GM19455 (cell line): ENCODE data around the gene TAF12.
"Not testable (repeated sequence)": the region's sequence is repeated elsewhere in the genome, so short reads cannot be mapped to it uniquely, and the experiment has no call there.

Experiments
- ATAC-seq: cut with Tn5 transposase; IDR thresholded peaks from one replicate; pipeline ENCODE4 v1.9.1; 2021; ENCODE audit not compliant: unreplicated experiment

The TAF12 gene, protein sequence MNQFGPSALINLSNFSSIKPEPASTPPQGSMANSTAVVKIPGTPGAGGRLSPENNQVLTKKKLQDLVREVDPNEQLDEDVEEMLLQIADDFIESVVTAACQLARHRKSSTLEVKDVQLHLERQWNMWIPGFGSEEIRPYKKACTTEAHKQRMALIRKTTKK

DNA sequence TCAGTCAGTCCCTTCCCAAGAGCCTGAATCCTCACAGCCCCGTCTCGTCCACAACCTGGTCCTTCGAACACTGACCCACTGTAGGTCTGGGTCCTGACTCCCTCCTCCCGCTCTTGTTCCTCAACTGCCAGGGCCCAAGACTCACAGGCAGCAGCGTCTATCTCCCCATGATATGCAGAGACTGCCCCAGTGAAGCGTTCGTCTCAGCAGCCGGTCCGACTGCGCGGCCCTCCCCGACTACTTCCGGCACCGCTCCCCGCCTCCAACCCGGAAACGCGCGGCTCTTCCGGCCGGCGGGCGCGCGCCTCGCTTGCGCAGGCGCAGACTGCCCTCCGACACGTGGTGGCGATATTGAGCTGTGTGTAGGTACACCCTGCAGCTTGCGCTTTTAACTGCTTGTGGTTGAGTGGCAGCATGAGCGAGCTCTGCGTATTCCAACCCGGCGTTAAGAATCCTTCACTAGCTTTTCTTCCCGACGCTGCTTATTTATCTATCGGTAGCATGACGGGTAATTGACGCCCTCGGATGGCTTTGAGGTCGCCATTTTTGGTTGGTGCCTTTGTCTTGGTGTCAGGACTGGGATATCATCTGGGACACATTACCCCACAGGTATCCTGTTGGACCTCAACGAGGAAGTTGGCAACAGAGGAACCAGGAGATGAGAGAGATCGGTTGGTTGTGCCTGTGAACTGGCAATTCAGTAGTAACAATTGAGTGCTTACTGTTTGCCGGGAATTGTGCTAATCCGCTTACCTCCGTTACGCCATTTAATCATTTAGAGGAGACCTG is at the start of gene TAF12:
Gene TAF12, minus strand, starts transcription at position 221 of the 789 bp plus-strand sequence. CDS start 20,986 bp downstream, outside the sequence.
- ATAC-seq: peak; percentile 70

DNA sequence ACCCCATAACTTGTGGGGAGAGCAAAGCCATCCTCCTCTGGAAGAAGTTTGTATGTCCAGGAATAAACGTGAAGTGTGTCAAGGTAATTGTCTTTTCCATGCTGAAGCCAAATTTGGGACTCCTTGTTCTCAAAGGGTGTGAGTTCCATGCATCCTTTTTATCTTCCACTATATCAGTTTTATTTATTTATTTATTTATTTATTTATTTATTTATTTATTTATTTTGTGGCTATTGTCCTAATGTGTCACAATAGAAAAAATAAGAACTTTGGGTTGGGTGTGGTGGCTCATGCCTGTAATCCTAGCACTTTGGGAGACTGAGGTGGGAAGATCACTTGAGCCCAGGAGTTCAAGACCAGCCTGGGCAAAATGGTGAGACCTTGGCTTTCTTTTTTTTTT is 48.8 kb upstream of the TAF12 start:
- ATAC-seq: not testable (repeated sequence)

DNA sequence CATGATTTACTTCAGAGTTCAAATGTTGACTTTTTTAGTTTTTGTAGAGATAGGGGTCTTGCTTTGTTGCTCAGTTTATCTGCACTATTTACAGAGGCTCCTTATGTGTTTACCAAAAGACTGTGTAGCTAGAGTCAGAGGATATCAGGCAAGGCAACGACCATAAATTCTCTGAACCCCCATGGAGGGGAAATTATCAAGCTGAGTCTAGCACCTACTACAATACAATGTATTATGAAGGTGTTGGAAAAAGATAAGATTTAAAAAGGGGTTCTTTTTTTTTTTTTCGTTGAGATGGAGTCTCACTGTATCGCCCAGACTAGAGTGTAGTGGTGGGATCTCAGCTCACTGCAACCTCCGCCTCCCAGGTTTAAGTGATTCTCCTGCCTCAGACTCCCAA is 42.1 kb upstream of the TAF12 start:
- no peak for ATAC-seq

DNA sequence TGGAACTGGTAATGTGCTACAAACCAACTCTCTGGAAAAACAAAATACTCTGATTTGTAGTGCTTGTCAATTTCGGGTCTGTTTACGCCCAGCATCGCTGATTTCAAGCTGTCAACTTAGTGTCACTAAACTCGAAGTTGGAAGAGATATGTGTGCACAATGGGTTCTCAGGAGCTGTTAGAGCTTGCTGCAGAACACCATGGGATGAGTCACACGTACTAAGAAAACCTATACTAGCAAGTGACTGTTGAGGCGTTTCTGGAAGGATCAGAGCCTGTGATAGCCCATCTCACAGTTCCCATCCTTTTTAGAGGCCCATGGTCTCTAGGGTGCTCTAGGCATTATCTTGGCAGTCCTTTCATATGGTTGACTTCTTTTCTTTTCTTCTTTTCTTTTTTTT is 40.0 kb upstream of the TAF12 start:
- no peak for ATAC-seq

DNA sequence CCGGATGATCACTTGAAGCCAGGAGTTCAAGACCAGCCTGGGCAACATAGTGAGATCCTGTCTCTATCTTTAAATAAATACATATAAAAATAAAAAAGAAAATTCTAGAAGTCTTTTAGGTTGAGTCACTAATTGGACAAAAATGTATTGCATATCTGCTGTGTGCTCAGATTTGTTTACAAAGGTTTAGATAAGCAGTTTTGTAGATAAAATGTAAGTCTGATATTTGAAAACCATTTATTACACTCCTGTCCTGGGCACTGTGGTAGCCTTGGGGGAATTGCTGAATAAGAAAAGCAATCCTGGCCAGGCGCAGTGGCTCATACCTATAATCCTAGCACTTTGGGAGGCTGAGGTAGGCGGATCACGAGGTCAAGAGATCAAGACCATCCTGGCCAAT is 37.3 kb upstream of the TAF12 start:
- ATAC-seq: no peak

DNA sequence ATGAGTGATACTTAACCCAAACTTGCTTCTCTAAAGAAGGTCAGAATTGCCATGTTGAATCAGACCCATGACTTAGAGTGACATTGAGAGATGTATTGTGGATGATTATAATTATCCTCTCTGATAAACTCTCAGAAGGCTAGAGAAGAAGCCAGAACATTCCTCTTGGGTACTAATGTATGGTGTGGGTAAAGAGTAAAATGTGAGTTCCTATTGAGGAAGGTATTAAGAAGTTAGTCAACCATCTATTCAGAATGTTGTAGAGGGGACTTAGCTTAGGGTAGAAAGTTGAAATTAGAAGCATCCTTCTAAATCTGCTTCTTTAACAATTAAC is 33.0 kb upstream of the TAF12 start:
- ATAC-seq: no peak

DNA sequence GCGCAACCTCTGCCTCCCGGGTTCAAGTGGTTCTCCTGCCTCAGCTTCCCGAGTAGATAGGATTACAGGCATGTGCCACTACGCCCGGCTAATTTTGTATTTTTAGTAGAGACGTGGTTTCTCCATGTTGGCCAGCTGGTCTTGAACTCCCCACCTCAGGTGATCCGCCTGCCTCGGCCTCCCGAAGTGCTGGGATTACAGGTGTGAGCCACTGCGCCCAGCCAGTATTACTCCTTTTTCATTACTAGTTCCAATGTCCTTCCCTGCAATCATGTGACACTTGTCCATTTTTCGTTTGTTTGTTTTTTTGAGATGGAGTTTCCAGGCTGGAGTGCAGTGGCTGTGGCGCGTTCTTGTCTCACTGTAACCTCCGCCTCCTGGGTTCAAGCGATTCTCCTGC is 30.1 kb upstream of the TAF12 start:
- ATAC-seq: not testable (repeated sequence)

DNA sequence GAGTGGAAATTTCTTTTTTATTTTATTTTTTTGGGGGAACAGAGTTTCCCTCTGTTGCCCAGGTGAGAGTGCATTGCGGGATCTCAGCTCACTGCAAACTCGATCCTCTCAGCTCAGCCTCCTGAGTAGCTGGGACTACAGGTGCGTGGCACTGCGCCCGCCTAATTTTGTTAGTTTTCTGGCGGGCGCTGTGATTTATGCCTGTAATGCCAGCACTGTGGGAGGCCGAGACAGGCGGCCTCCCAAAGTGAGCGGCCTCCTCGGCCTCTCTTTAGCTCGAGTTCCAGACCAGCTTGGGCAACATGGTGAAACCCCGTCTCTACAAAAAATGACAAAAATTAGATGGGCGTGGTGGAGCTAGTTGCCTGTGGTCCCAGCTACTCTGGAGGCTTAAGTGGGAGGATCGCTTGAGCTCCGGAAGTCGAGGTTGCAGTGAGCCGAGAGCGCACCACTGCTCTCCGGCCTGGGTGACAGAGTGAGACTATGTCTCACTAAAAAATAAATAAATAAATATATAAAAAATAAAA is 28.4 kb upstream of the TAF12 start:
- ATAC-seq: no peak

DNA sequence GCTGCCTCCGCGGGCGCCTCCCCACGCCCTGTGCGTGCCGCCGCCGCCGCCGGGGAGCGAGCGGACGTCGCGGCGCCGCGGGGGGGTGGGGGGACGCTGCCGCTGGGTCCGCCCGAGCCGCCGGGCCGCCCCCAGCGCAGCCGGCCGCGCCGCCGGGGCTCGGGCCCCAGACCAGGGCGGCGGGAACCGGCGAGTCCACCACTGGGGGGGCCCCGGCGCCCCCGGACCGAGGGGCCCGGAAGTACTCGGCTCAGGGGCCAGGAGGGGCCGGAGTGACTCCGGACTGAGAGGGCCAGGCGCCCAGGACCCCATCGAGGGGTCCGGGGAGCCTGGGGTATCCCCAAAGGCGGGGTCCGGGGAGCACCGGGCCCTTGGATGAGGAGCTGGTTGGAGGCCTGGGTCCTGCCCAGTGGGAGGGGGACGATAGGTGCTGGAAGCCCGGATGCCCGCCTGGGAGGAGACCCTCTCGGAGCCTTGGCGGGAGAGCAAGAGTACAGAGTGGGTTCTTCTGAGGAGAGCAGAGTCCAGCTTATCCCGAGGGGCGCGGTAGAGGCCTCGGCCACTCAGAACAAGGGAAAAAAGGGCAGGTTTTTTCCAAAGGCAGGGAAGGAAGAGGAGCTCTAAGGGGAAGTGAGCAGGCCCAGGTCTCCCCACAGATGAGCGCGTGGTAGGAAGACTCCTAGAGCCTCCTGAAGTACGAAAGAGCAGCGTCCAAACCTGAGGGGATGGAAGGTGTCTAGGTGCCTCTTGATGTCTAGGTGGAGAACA is 26.3 kb upstream of the TAF12 start:
- peak; percentile 61 for ATAC-seq

DNA sequence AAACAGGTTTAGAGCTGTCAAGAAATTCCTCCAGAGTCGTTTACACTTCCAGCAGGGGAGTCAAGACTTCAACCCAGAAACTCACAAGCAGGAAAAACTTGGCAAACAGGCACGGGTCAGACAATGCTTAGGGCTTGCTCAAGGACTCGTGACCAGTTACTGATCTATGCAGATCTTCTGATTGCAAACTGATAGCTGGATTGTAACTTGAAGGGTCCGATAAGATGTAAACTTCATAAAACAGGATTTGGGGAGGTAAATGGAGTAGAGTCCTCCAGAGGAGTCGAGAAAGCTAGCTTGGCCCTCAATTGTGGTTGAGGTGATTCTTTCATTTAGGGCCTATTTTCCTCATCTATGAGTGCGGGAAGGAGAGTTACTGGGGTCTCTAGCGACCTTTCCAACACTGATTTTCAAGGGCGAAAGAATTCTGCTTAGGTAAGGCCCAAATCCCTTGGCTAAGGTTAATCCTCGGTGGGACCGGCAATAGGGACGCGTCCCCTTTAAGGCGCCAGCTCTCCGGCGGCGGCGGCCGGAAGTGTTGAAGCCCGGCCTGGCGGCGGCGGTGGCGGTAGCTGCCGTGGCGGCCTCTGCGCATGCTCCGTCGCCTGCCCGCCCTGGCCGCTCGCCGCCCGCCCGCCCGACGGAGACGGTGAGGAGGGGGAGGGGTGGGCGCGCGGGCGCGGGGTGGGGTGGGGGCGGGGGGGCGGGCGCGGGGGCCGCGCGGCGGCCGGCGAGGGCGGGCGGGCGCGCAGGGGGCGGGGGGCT is 25.5 kb upstream of the TAF12 start, which contains the start of gene GMEB1:
Gene GMEB1, plus strand, starts transcription at position 594 of the 765 bp plus-strand sequence. CDS start 14,829 bp downstream, outside the sequence.
- ATAC-seq: peak; percentile 70

DNA sequence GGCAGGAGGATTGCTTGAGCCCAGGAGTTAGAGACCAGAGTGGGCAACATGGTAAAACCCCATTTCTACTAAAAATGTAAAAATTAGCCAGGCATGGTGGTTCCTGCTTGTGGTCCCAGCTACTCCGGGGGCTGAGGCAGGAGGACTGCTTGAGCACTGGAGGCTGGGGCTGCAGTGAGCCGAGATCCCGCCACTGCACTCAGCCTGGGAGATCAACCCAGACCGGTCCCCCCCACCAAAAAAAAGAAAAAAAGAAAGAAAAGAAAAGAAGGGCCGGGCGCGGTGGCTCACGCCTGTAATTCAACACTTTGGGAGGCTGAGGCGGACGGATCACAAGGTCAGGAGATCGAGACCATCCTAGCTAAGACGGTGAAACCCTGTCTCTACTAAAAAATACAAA is 23.9 kb upstream of the TAF12 start:
- no peak for ATAC-seq

DNA sequence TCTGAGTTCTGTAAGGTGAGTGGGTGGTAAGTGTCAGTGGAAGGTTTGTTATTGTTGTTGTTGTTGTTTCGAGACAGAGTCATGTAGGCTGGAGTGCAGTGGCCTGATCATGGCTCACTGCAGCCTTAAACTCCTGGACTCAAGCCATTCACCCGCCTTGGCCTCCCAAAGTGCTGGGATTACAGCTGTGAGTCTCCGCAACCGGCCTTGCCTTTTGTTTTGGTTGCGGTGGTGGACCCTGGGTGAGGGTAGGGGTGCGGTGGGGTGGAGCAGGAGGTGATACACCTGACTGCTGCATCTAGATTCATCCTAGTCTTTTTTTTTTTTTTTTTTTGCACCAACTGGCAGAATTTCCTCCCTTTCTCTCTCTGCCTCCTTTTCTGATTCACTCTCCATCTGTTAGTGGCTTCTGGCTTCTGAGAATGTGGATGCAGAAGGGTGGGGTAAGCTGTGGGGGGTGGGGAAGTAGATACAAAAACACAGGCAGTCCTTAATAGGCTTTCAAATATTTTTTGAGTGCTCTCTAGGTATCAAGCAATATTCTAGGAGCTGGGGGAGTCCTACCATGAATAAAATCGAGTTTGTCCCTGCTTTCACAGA is 21.1 kb upstream of the TAF12 start:
- ATAC-seq: no peak

DNA sequence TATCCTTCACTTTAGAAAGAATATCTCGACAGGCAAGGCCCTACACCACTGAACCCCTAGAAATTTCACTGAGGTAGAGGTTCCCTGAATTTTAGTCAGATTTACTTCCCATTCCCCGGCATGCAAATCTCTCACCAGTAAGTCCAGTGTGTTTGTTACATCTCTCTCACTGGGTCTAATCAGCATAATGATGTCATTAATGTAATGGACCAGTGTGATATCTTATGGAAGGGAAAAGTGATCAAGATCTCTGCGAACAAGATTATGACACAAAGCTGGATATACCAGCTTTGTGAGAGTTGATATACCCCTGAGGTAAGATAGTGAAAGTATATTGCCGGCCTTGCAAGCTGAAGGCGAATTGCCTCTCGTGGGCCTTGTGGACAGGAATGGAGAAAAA is 13.5 kb upstream of the TAF12 start:
- no peak for ATAC-seq

DNA sequence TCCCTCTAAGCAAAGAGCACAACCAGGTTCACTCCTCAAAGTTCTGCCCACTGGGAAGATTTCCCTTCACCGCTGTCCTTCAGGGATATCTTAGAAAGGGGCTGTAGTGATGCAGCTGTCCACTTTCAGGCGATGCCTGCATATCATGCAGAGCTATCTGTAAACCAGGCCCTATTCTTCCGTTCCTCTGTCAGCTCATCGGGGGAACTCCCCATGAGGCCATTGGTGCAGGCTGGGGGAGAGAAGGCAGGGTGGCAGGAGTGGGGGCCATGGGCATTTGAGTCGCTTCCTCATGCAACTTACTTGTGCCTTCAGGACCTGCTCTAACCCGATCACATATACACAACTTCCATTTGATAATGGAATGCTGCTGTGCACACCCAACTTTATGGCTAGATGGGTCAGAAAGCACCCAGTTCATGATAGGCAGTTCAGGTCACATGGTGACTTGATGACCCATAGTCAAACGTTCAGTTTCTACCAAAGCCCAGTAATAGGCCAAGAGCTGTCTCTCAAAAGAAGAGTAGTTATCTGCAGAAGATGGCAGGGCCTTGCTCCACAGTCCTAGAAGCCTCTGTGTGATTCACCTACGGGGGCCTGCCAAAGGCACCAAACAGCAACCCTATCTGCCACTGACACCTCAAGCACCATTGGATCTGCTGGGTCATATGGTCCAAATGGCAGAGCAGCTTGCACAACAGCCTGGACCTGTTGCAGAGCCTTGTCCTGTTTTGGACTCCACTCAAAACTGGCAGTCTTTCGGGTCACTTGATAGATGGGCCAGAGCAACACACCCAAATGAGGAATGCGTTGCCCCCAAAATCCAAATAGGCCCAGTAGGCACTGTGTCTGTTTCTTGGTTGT is 12.8 kb upstream of the TAF12 start:
- ATAC-seq: not testable (repeated sequence)

DNA sequence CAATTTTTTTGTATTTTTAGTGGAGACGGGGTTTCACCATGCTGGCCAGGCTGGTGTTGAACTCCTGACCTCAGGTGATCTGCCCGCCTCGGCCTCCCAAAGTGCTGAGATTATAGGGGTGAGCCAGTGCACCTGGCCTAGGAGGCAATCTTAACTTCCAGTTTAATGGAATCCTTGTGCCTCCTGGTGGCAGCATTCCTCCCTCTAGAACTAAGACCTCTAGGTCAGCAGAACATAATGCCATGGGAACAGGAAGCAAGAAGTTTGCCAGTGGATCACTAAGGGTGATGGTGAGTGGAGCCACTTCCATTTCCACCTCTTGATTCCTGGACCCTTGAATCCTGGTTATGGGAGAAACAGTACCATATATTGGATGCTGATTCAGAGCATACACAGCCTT is 11.0 kb upstream of the TAF12 start:
- not testable (repeated sequence) for ATAC-seq

DNA sequence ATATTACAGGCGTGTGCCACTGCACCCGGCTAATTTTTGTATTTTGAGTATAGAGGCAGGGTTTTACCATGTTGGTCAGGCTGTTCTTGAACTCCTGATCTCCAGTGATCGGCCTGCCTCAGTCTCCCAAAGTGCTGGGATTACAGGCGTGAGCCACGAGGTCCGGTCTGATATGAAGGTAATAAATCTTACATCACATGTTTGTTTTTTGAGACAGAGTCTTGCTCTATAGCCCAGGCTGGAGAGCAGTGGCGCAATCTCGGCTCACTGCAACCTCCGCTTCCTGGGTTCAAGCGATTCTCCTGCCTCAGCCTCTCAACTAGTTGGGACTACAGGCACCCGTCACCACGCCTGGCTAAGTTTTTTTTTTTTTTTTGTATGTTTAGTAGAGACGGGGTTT is 10.2 kb upstream of the TAF12 start:
- not testable (repeated sequence) for ATAC-seq

DNA sequence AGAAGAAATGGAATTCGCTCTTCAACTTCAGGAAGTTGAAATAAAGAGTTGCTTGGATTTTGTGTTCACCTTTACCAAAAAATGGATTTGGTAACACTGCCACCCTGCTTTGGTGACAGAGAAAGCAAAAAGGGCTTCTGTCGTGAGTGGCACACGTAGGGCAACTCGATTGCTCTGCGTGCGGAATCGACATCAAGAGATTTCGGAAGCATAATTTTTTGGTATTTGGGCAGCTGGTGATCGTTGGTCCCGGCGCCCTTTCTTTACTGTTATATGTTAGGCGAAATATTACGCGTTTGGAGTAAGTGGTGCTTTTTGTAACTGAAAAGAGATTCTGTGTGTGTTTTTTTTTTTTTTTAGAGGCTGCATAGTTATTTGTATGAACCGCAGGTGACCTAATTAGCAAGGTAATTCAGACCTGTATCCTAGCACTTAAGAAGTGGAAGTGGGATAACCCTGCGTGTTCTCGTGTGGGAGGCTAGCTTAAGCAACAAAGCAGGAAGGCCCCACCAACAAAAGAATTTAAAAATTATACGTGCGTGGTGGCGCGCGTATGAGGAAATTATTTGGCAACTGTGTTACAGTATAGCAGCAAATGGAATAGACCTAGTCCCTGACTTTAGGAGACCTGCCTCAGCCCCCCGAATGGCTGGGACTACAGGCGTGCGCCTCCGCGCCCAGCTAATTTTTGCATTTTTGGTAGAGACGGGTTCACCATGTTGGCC is 5.8 kb upstream of the TAF12 start, which contains the start of gene RNU11:
Gene RNU11, plus strand, starts transcription at position 127 of the 725 bp plus-strand sequence.
- peak; percentile 74 for ATAC-seq

DNA sequence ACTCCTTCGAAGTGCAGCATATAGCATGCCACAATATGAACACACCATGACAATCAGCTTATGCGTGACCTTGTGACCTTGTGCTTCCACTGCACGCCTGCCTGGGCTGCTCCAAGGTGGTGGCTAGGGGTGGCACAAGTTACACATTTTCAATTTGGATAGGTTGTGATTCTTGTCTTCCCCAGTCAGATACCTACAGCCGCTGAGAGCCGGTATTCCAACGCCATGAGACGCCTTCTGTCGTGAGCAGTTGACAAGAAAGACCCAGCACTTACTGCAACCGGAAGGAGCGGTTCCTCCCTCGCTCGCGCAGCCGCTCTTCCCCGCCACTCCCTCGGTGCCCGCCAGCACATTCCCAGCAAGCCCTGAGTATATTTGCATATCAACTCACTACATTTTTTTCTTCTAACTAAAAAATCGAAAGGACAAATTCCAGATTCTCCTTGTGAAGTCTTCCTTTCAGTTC is 5.2 kb upstream of the TAF12 start:
- ATAC-seq: peak; percentile 55

DNA sequence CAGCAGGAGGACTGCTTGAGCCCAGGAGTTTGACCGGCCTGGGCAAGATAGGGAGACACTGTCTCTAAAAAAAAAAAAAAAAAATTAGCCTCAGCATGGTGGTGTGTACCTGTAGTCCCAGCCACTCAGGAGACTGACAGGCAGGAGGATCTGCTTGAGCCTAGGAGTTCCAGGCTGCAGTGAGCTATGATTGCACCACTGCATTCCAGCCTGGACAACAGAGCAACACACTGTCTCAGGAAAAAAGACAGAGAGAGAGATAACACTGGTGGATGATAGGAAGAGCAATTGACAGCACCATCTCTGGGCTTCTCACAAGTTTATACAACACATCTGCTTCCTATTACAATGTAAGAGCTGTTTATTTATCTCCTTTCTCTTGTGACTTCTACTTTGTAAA is 3.2 kb upstream of the TAF12 start:
- ATAC-seq: no peak
